Measurements from ENCODE around the gene DYRK1B.

DNA sequence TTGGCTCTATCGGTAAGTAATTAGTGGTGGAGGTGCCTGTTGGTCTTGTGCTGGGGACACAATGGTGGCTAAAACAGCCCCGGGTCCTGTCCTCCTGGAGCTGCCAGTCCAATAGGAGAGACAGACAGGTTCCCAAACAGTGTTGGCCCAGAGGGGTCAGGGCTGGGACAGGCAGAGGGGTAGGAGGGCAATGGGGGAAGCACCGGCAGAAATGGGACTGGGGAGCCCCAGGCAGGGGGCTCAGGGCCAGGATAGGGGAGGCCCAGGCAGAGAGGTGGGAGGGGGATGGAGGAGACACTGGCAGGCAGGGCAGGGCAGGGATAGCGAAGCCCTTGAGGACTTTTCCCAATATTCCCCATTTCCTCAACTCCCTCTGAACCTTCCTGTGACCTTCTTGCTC is 14.4 kb upstream of the DYRK1B start:
- TF ChIP-seq, protein P1, sequence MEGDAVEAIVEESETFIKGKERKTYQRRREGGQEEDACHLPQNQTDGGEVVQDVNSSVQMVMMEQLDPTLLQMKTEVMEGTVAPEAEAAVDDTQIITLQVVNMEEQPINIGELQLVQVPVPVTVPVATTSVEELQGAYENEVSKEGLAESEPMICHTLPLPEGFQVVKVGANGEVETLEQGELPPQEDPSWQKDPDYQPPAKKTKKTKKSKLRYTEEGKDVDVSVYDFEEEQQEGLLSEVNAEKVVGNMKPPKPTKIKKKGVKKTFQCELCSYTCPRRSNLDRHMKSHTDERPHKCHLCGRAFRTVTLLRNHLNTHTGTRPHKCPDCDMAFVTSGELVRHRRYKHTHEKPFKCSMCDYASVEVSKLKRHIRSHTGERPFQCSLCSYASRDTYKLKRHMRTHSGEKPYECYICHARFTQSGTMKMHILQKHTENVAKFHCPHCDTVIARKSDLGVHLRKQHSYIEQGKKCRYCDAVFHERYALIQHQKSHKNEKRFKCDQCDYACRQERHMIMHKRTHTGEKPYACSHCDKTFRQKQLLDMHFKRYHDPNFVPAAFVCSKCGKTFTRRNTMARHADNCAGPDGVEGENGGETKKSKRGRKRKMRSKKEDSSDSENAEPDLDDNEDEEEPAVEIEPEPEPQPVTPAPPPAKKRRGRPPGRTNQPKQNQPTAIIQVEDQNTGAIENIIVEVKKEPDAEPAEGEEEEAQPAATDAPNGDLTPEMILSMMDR (IDR thresholded peaks at IDR 0.05), result no peak
- TF ChIP-seq, protein P2, sequence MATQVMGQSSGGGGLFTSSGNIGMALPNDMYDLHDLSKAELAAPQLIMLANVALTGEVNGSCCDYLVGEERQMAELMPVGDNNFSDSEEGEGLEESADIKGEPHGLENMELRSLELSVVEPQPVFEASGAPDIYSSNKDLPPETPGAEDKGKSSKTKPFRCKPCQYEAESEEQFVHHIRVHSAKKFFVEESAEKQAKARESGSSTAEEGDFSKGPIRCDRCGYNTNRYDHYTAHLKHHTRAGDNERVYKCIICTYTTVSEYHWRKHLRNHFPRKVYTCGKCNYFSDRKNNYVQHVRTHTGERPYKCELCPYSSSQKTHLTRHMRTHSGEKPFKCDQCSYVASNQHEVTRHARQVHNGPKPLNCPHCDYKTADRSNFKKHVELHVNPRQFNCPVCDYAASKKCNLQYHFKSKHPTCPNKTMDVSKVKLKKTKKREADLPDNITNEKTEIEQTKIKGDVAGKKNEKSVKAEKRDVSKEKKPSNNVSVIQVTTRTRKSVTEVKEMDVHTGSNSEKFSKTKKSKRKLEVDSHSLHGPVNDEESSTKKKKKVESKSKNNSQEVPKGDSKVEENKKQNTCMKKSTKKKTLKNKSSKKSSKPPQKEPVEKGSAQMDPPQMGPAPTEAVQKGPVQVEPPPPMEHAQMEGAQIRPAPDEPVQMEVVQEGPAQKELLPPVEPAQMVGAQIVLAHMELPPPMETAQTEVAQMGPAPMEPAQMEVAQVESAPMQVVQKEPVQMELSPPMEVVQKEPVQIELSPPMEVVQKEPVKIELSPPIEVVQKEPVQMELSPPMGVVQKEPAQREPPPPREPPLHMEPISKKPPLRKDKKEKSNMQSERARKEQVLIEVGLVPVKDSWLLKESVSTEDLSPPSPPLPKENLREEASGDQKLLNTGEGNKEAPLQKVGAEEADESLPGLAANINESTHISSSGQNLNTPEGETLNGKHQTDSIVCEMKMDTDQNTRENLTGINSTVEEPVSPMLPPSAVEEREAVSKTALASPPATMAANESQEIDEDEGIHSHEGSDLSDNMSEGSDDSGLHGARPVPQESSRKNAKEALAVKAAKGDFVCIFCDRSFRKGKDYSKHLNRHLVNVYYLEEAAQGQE (IDR thresholded peaks at IDR 0.05; ENCODE audit: insufficient read depth in 1 of 2, low read depth in 2 of 2, low read length in 1 of 2), result no peak
- TF ChIP-seq POLR2AphosphoS5 (IDR thresholded peaks at IDR 0.05; ENCODE audit: low read depth, low read length), result no peak

Measured in Panc1 (cell line).